Colonic mucosa (tissue), 4 donors: ENCODE results near the gene IPP. TPM values are rescaled to one million over a fixed set of nuclear protein-coding genes. Genes with fewer than 3 reads are reported as not detected.
"Not testable (repeated sequence)": the region's sequence is repeated elsewhere in the genome, so short reads cannot be mapped to it uniquely, and the experiment has no call there.

Experiments used
- DNase-seq: peaks from one replicate; pipeline ENCODE4 v3.0.0-alpha.2; 2020
- H3K27ac ChIP-seq: fragments of 200-600 bp; one replicate; pipeline ENCODE4 v1.8.0; 2021
- H3K27me3 ChIP-seq: fragments of 200-600 bp; one replicate; pipeline ENCODE4 v1.8.0; 2021
- H3K36me3 ChIP-seq: fragments of 200-600 bp; one replicate; pipeline ENCODE4 v1.8.0; 2021
- H3K4me1 ChIP-seq: fragments of 200-600 bp; one replicate; pipeline ENCODE4 v1.8.0; 2021; ENCODE audit warnings: mild to moderate bottlenecking
- H3K4me3 ChIP-seq: fragments of 200-600 bp; one replicate; pipeline ENCODE4 v1.8.0; 2021
- H3K9ac ChIP-seq, 2 donors: one replicate each; pipeline ENCODE4 v1.7.0; 2013; ENCODE audit warnings: control low read depth in 2 of 2, low read depth in 2 of 2, low read length in 2 of 2
- H3K9me3 ChIP-seq: fragments of 200-600 bp; one replicate; pipeline ENCODE4 v1.8.0; 2021
- CTCF ChIP-seq: fragments of 200-600 bp; IDR thresholded peaks from one replicate; pipeline ENCODE4 v1.8.0; 2022; ENCODE audit warnings: antibody characterized with exemption, mild to moderate bottlenecking
- intact Hi-C: fragments of 100-400 bp; cut with DNase I; formaldehyde crosslinking; loops from one replicate; pipeline ENCODE4 v1.14.1; 2022
- total RNA-seq, 2 donors: library from RNA; stranded (reverse); fragmentation: NEBNext Ultra II Directional in 1 of 2; extraction: Animal tissue kit (Norgen Biotek cat#: 25700) in 1 of 2; gene quantifications; one replicate each; pipeline ENCODE4 v1.2.1, GENCODE V29; 2021
- donor health status: healthy.
- donor health status: DM: no; HTN: no; CAD: no.
- donor health status: DM: no; HTN: no; CAD: no.

Gene IPP
- total RNA-seq, 2 donors from 2014 or later, result 17.7 to 19.2 TPM

DNA sequence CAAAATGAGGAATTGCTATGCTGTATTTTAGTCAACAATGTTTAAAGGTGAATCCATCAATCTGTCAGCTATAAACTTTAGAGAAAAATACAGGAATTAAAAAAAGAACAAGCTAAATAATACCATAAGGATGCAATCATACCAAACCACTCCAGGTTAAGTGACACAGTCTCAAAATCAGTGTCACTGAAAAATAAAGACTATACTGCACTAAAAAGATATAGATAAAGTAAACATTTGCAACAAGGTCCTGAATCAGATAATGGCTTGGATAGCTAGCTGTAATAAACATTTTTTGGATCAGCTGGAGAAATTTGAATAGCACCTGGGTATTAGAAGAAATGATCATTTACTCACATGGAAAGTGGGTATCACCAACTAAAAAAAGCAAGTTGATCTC is 72.0 kb downstream of the IPP start:
- H3K27ac ChIP-seq, result no peak overlapping the region

GRCh38 chr1:45677751-45678245 is 72.7 kb downstream of the IPP start:
- Histone ChIP-seq H3K4me3 (no peak overlapping the region), H3K9me3 (no peaks in the 10 kb centered on the region)
- no peak for TF ChIP-seq CTCF

More for the DNA sequence above, 72.0 kb downstream of the IPP start:
- Histone ChIP-seq H3K36me3 (no peaks in the 10 kb centered on the region), H3K9ac (no peak overlapping the region), H3K4me3 (no peak overlapping the region), H3K4me1 (peaks cover 25% of the 10 kb centered on the region), H3K27me3 (no peaks in the 10 kb centered on the region), H3K9me3 (no peaks in the 10 kb centered on the region)
- TF ChIP-seq CTCF, result no peak
- intact Hi-C loops, result no loop called here
- DNase-seq, result no peak

DNA sequence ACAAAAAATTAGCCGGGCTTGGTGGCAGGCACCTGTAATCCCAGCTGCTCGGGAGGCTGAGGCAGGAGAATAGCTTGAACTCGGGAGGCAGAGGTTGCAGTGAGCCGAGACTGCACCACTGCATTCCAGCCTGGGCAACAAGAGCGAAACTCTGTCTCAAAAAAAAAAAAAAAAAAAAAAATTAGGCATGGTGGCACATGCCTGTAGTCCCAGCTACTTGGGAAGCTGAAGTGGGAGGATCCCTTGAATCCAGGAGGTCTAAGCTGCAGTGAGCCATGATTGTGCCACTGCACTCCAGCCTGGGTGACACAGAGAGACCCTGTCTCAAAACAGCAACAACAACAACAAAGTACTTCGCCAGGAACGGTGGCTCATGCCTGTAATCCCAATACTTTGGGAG is 73.9 kb downstream of the IPP start:
- H3K4me3 ChIP-seq, H3K27ac ChIP-seq, H3K9ac ChIP-seq, H3K9me3 ChIP-seq, DNase-seq, intact Hi-C loops, H3K36me3 ChIP-seq, H3K27me3 ChIP-seq: not testable (repeated sequence)
- H3K4me1 ChIP-seq, result peaks cover 18% of the 10 kb centered on the region

More at GRCh38 chr1:45677751-45678245, 72.7 kb downstream of the IPP start:
- intact Hi-C loops, result no loop called here
- no peaks in the 10 kb centered on the region for H3K27me3 ChIP-seq
- H3K36me3 ChIP-seq, result no peaks in the 10 kb centered on the region
- no peak overlapping the region for H3K27ac ChIP-seq
- DNase-seq, result no peak
- no peak overlapping the region for H3K9ac ChIP-seq
- peaks cover 25% of the 10 kb centered on the region for H3K4me1 ChIP-seq

GRCh38 chr1:45674478-45674877 is 76.0 kb downstream of the IPP start:
- Histone ChIP-seq H3K9ac (no peak overlapping the region), H3K4me3 (no peak overlapping the region), H3K9me3 (no peaks in the 10 kb centered on the region), H3K27me3 (no peaks in the 10 kb centered on the region), H3K36me3 (no peaks in the 10 kb centered on the region), H3K4me1 (peaks cover 15% of the 10 kb centered on the region), H3K27ac (no peak overlapping the region)
- TF ChIP-seq CTCF, result no peak
- intact Hi-C loops, result no loop called here
- no peak for DNase-seq

DNA sequence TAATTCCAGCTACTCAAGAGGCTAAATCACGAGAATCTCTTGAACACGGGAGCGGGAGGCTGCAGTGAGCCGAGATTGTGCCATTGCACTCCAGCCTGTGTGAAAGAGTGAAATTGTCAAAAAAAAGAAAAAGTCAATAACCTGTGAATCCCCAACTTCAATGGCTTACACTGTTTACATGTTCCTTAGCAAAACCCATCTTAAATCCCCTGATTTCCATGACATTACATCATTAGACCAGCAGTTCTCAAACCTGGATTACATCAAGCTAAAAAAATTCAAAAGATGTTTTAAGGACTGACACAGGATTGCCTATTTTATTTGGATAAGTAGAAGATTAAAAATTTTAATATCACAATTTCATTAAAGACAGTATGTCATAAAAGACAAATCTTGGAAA is 76.5 kb downstream of the IPP start:
- Histone ChIP-seq H3K27ac (no peak overlapping the region), H3K4me1 (peaks cover 11% of the 10 kb centered on the region), H3K36me3 (no peaks in the 10 kb centered on the region), H3K9ac (no peak overlapping the region), H3K4me3 (no peak overlapping the region), H3K9me3 (no peaks in the 10 kb centered on the region), H3K27me3 (no peaks in the 10 kb centered on the region)
- TF ChIP-seq CTCF, result no peak
- DNase-seq, result no peak
- intact Hi-C loops, result no loop called here

DNA sequence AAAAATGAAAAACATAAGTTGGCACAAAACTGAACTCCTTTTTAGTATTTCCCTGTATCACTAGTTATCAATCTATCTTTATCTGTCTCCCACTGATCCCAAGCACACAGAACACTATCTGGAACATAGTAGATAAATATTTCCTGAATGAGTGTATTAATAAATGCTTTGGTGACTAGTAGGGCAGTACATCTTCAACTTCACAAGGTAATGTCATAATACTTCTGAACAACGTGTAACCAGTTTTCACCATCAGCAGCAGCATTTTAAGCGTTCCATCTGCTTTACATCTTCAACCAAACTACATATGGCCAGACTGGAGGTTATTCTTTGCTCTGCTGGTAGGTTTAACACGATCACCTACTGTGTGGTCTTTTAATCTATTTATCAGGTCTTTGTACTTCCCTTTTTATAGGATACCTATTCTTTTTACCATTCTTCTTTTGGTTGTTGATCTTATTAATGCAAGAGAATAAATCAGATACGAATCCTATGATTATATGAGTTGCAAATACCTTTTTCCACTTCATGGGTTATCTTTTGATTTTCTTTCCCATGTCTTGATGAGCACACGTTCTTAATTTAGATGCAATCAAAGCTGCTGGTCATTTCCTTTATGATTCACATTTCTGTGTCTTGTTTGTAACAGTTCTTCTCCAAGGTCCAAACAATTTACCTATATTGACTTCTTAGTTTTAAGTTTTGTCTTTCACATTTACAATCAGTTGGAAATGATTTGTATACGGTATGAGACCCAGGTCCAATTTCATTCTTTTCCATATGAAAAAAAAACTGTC is 80.4 kb downstream of the IPP start:
- Histone ChIP-seq H3K27ac (no peak overlapping the region), H3K27me3 (no peaks in the 10 kb centered on the region), H3K4me3 (no peak overlapping the region), H3K9me3 (no peaks in the 10 kb centered on the region), H3K36me3 (no peaks in the 10 kb centered on the region), H3K9ac (no peak overlapping the region), H3K4me1 (peaks cover 11% of the 10 kb centered on the region)
- no peak for DNase-seq
- intact Hi-C loops, result no loop called here
- TF ChIP-seq CTCF, result no peak
